OCI-LY7 (cell line): ENCODE data around the gene RAB30. TPM values are rescaled to one million over a fixed set of nuclear protein-coding genes. Genes with fewer than 3 reads are reported as not detected.
"Not testable (repeated sequence)": the region's sequence is repeated elsewhere in the genome, so short reads cannot be mapped to it uniquely, and the experiment has no call there.

Source experiments
- BruUV-seq: library from RNA; stranded (reverse); fragments of 400-500 nt; replicated peaks from 2 replicates; lab custom pipeline; 2021; lab: Mats Ljungman, UMichigan
- CTCF ChIA-PET: fragments of 300-600 bp; sonication (Branson Sonifier 250); formaldehyde crosslinking; loops from one replicate; lab custom pipeline; 2022; ENCODE audit warnings: antibody characterized with exemption; ENCODE audit not compliant: unreplicated experiment; lab: Charles Lee
- POLR2A ChIA-PET: fragments of 300-600 bp; sonication (Branson Sonifier 250); formaldehyde crosslinking; loops from one replicate; lab custom pipeline; 2022; ENCODE audit warnings: antibody characterized with exemption; lab: Charles Lee
- DNase-seq: peaks from one replicate; pipeline ENCODE4 v3.0.0-alpha.2; 2015; ENCODE audit warnings: low spot score
- H2AFZ ChIP-seq: fragments of 200-600 bp; sonication (generic), shearing (Covaris generic); 2 replicates; pipeline ENCODE4 v1.6.1; 2014; ENCODE audit warnings: mild to moderate bottlenecking, antibody characterized with exemption, low read length, moderate library complexity
- H3K27ac ChIP-seq: fragments of 200-600 bp; sonication (generic); 2 replicates; pipeline ENCODE4 v1.5.1; 2014; ENCODE audit warnings: mixed run types, low read depth, mild to moderate bottlenecking, moderate library complexity, low read length, inconsistent platforms; ENCODE audit not compliant: poor library complexity, severe bottlenecking
- H3K36me3 ChIP-seq: fragments of 200-600 bp; sonication (generic); 2 replicates; pipeline ENCODE4 v1.6.1; 2014; ENCODE audit warnings: mild to moderate bottlenecking, antibody characterized with exemption, low read length, moderate library complexity, mixed read lengths; ENCODE audit not compliant: insufficient read depth
- H3K4me1 ChIP-seq: fragments of 200-600 bp; sonication (generic); 2 replicates; pipeline ENCODE4 v1.5.1; 2014; ENCODE audit warnings: mild to moderate bottlenecking, low read length; ENCODE audit not compliant: insufficient read depth, poor library complexity, severe bottlenecking
- H3K4me2 ChIP-seq: fragments of 200-600 bp; sonication (generic); 2 replicates; pipeline ENCODE4 v1.6.1; 2014; ENCODE audit warnings: mild to moderate bottlenecking, low read length
- H3K4me3 ChIP-seq: fragments of 200-600 bp; sonication (generic); 2 replicates; pipeline ENCODE4 v1.5.1; 2014; ENCODE audit warnings: mild to moderate bottlenecking, low read depth, low read length; ENCODE audit not compliant: poor library complexity, severe bottlenecking
- H3K79me2 ChIP-seq: fragments of 200-600 bp; sonication (generic); 2 replicates; pipeline ENCODE4 v1.6.1; 2016; ENCODE audit warnings: low read depth, mild to moderate bottlenecking, low read length, moderate library complexity, mixed read lengths; ENCODE audit not compliant: insufficient read depth
- H3K9me2 ChIP-seq: fragments of 200-600 bp; sonication (generic); 2 replicates; pipeline ENCODE4 v1.6.1; 2016; ENCODE audit warnings: mild to moderate bottlenecking, low read length, mixed read lengths; ENCODE audit not compliant: insufficient read depth
- H3K9me3 ChIP-seq: fragments of 200-600 bp; sonication (generic); 2 replicates; pipeline ENCODE4 v1.6.1; 2014; ENCODE audit warnings: mild to moderate bottlenecking, mixed run types, low read length, mixed read lengths
- H4K20me1 ChIP-seq: fragments of 200-600 bp; sonication (generic); 2 replicates; pipeline ENCODE4 v1.6.1; 2014; ENCODE audit warnings: mild to moderate bottlenecking, antibody characterized with exemption, low read length, moderate library complexity, mixed read lengths; ENCODE audit not compliant: insufficient read depth
- CTCF ChIP-seq: fragments of 200-600 bp; sonication (generic); conservative IDR thresholded peaks from 2 replicates; pipeline ENCODE4 v1.5.1; 2014; ENCODE audit warnings: mild to moderate bottlenecking, antibody characterized with exemption, low read length, moderate library complexity, mixed read lengths
- EZH2phosphoT487 ChIP-seq: fragments of 200-600 bp; sonication (generic); IDR thresholded peaks from 2 replicates; pipeline ENCODE4 v1.6.1; 2018; ENCODE audit warnings: low read depth, borderline replicate concordance, mild to moderate bottlenecking, mixed run types, antibody characterized with exemption, low read length, moderate library complexity, mixed read lengths
- intact Hi-C: fragments of 100-400 bp; cut with micrococcal nuclease; formaldehyde crosslinking; loops from one replicate; pipeline ENCODE4 v1.10.0; 2022; ENCODE audit not compliant: unreplicated experiment
- total RNA-seq, 2 experiments: library from RNA; depleted of rRNA in 1 of 2; stranded (reverse); fragments of >200 nt in 1 of 2; shearing (Covaris generic) in 1 of 2; gene quantifications; 2 replicates each; pipeline ENCODE4 v1.2.3, GENCODE V29; 2014 to 2022

The RAB30 gene
- total RNA-seq, 2 experiments from 2014 or later: 33.3 to 132 TPM

DNA sequence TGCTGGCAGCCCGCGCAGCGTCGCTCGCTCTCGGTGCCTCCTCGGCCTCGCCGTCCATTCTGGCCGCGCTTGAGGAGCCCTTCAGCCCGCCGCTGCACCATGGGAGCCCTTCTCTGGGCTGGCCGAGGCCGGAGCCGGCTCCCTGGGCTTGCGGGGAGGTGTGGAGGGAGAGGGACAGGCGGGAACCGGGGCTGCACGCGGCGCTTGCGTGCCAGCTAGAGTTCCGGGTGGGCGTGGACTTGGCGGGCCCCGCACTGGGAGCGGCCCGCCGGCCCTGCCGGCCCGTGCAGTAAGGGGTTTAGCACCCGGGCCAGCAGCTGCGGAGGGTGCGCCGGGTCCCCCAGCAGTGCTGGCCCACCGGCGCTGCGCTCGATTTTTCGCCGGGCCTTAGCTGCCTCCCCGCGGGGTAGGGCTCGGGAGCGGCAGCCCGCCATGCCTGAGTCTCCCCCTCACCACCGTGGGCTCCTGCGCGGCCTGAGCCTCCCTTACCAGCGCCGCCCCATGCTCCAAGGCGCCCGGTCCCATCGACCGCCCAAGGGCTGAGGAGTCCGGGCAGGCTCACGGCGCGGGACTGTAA, 101.1 kb downstream of the RAB30 start:
- peaks cover 90% of the 10 kb centered on the region for H3K4me1 ChIP-seq
- H3K4me3 ChIP-seq: peak overlapping the region; percentile 33
- H2AFZ ChIP-seq, DNase-seq, CTCF ChIA-PET, BruUV-seq, H4K20me1 ChIP-seq, H3K9me2 ChIP-seq: not testable (repeated sequence)
- POLR2A ChIA-PET: interaction anchor here (0.6 to 4.5 kb wide), 16 partner anchors 10 to 186 kb away, joined by 3 to 53 read pairs (median 4); partner anchors contain the start of genes PCF11, PRCP and RAB30
- H3K4me2 ChIP-seq: peak overlapping the region; percentile 73
- H3K79me2 ChIP-seq: peaks cover 32% of the 10 kb centered on the region; the same call in 1 of the 2 replicates
- H3K9me3 ChIP-seq: peaks cover 16% of the 10 kb centered on the region; the same call in 1 of the 2 replicates
- intact Hi-C loops: loop anchor here (1.0 to 2.0 kb wide), 4 partner anchors 43 to 316 kb away; partner anchors contain the start of genes CCDC90B and PCF11
- H3K27ac ChIP-seq: peak overlapping the region; percentile 98
- H3K36me3 ChIP-seq: peaks cover 26% of the 10 kb centered on the region

- TF ChIP-seq CTCF (no peak), EZH2phosphoT487 (no peak)
- POLR2A ChIA-PET: interaction anchor here (0.6 to 4.5 kb wide), 14 partner anchors 10 to 116 kb away, joined by 3 to 53 read pairs (median 4); partner anchors contain the start of gene RAB30
- intact Hi-C loops: loop anchor here (1.0 to 5.0 kb wide), 7 partner anchors 37 to 317 kb away; partner anchors contain the start of genes CCDC90B and PCF11
- Histone ChIP-seq H2AFZ (peak overlapping the region; percentile 67; the same call in 1 of the 2 replicates), H3K9me2 (no peaks in the 10 kb centered on the region), H3K9me3 (peaks cover 16% of the 10 kb centered on the region; the same call in 1 of the 2 replicates), H3K4me2 (peak overlapping the region; percentile 73), H3K4me3 (peak overlapping the region; percentile 33), H3K79me2 (peaks cover 24% of the 10 kb centered on the region; the same call in 1 of the 2 replicates), H3K4me1 (peaks cover 88% of the 10 kb centered on the region), H3K36me3 (peaks cover 26% of the 10 kb centered on the region), H3K27ac (peak overlapping the region; percentile 98), H4K20me1 (no peaks in the 10 kb centered on the region)
- DNase-seq: peak; percentile 94
- CTCF ChIA-PET: interaction anchor here (0.6 to 0.9 kb wide), 3 partner anchors 35 to 134 kb away, joined by 3 to 8 read pairs (median 3); partner anchors contain the start of gene DDIAS
- BruUV-seq: no TSS peak
These were observed 101.9 kb downstream of the RAB30 start for GRCh38 chr11:82969811-82970210.

- Histone ChIP-seq H3K4me2 (no peak overlapping the region), H3K9me2 (no peaks in the 10 kb centered on the region), H3K9me3 (peaks cover 20% of the 10 kb centered on the region; the same call in 1 of the 2 replicates), H3K4me1 (peaks cover 65% of the 10 kb centered on the region), H3K27ac (peak overlapping the region; percentile 98), H3K4me3 (no peak overlapping the region), H2AFZ (no peak overlapping the region), H4K20me1 (no peaks in the 10 kb centered on the region), H3K79me2 (peaks cover 4% of the 10 kb centered on the region; the same call in 1 of the 2 replicates), H3K36me3 (peaks cover 10% of the 10 kb centered on the region)
- intact Hi-C loops: loop anchor here (5.0 kb wide), 1 partner anchor 60 kb away; no protein-coding TSS in a partner anchor
- ChIA-PET CTCF (no interaction called here), POLR2A (interaction anchor here (0.7 kb wide), 1 partner anchor 89 kb away, joined by 3 read pairs; no protein-coding TSS in a partner anchor)
- no TSS peak for BruUV-seq
- DNase-seq: no peak
- TF ChIP-seq CTCF (no peak), EZH2phosphoT487 (no peak)
These were observed 104.3 kb downstream of the RAB30 start for GRCh38 chr11:82967381-82967780.

DNA sequence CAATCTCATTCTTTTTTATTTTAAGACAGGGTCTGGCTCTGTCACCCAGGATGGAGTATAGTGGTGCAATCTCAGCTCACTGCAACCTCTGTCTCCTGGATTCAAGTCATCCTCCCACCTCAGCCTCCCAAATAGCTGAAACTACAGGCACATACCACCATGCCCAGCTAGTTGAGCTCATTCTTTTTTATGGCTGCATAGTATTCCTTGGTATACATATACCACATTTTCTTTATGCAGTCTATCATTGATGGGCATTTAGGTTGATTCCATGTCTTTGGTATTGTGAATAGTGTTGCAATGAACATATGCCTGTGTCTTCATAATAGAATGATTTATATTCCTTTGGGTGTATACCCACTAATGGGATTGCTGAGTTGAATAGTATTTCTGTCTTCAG, 109.7 kb downstream of the RAB30 start:
- intact Hi-C loops, H3K27ac ChIP-seq, CTCF ChIA-PET, BruUV-seq, H4K20me1 ChIP-seq, H3K4me2 ChIP-seq, H3K9me2 ChIP-seq, H3K79me2 ChIP-seq, DNase-seq, H2AFZ ChIP-seq, H3K4me3 ChIP-seq: not testable (repeated sequence)
- Histone ChIP-seq H3K36me3 (peaks cover 16% of the 10 kb centered on the region), H3K9me3 (peaks cover 31% of the 10 kb centered on the region; the same call in 1 of the 2 replicates), H3K4me1 (peaks cover 59% of the 10 kb centered on the region)
- POLR2A ChIA-PET: interaction anchor here (0.7 to 8.4 kb wide), 9 partner anchors 9 to 112 kb away, joined by 3 to 83 read pairs (median 8); no protein-coding TSS in a partner anchor
